ENCODE measurements around the gene FTH1. TPM values are rescaled to one million over a fixed set of nuclear protein-coding genes. Genes with fewer than 3 reads are reported as not detected.

The FTH1 gene
- total and polyA plus RNA-seq, 2 of the 13 experiments (the other 11 are each of a cell fraction or from before 2014, with no cell fraction given), result 607 to 760 TPM

DNA sequence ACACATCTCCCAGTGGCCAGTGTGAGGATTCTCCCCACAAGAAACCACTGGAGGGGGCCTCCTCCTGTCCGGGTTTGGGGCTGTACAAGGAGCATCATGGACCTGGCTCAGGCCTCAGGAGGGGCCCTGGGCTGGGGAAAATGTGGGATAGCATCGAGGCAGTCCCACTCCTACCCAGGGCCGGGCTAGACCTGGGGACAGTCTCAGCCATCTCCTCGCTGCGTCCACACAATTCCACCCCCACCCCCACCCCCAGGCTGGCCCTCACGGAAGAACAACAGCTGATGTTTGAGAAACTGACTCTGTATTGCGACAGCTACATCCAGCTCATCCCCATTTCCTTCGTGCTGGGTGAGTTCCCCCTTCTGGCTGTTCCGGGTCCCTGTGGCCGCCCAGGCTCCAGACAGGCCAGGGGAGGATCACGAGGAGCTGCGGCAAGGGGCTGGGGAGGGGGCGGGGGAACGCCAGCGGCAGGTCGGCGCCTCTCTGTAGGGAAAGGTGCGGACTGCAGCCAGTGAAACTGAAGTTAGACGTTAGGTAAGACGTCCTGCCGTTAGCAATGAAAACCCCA is 12.5 kb downstream of the FTH1 start:
- H3K9ac ChIP-seq (ENCODE audit: insufficient read depth, low read depth, low read length), result no peak overlapping the region
- peak; percentile 65 for ATAC-seq
- TF ChIP-seq PITX1 (CRISPR knock-in tag; IDR thresholded peaks at IDR 0.05), result no peak
- TF ChIP-seq ZNF263 (CRISPR knock-in tag; IDR thresholded peaks at IDR 0.05), result 0 out of 2 replicates have a peak, but pooled peaks have one; percentile 32
- no peak for TF ChIP-seq ARID2 (CRISPR knock-in tag; IDR thresholded peaks at IDR 0.05; ENCODE audit: borderline replicate concordance)
- no peak for TF ChIP-seq HDAC1 (CRISPR knock-in tag; IDR thresholded peaks at IDR 0.05)
- 0 out of 2 replicates have a peak, but pooled peaks have one; percentile 20 for TF ChIP-seq FOXA3 (CRISPR knock-in tag; IDR thresholded peaks at IDR 0.05)
- no peak for TF ChIP-seq ZMYM4 (CRISPR knock-in tag; IDR thresholded peaks at IDR 0.05)
- no peak for TF ChIP-seq DPF2 (CRISPR knock-in tag; IDR thresholded peaks at IDR 0.05; ENCODE audit: borderline replicate concordance, low read depth)
- TF ChIP-seq FOXC1 (CRISPR knock-in tag; IDR thresholded peaks at IDR 0.05; ENCODE audit: borderline replicate concordance), result no peak
- no peak for TF ChIP-seq ZNF510 (CRISPR knock-in tag; IDR thresholded peaks at IDR 0.05; ENCODE audit: low read depth)
- TF ChIP-seq TEAD2 (CRISPR knock-in tag; IDR thresholded peaks at IDR 0.05), result no peak
- no peak for TF ChIP-seq NRL (CRISPR knock-in tag; IDR thresholded peaks at IDR 0.05; ENCODE audit: borderline replicate concordance)
- no peak for TF ChIP-seq EEA1 (CRISPR knock-in tag; IDR thresholded peaks at IDR 0.05; ENCODE audit: borderline replicate concordance)
- TF ChIP-seq NR1H2 (CRISPR knock-in tag; IDR thresholded peaks at IDR 0.05; ENCODE audit: borderline replicate concordance, low read depth), result no peak
- TF ChIP-seq ZNF10 (CRISPR knock-in tag; IDR thresholded peaks at IDR 0.05; ENCODE audit: borderline replicate concordance, low read depth), result no peak
- TF ChIP-seq ELF4 (CRISPR knock-in tag; IDR thresholded peaks at IDR 0.05; ENCODE audit: borderline replicate concordance), result no peak
- TF ChIP-seq POGZ (CRISPR knock-in tag; IDR thresholded peaks at IDR 0.05), result no peak
- TF ChIP-seq ZNF33A (CRISPR knock-in tag; IDR thresholded peaks at IDR 0.05; ENCODE audit: borderline replicate concordance), result no peak
- no peak for TF ChIP-seq NBN (conservative IDR thresholded peaks at IDR 0.05)
- TF ChIP-seq, protein P1, sequence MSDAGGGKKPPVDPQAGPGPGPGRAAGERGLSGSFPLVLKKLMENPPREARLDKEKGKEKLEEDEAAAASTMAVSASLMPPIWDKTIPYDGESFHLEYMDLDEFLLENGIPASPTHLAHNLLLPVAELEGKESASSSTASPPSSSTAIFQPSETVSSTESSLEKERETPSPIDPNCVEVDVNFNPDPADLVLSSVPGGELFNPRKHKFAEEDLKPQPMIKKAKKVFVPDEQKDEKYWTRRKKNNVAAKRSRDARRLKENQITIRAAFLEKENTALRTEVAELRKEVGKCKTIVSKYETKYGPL (CRISPR knock-in tag; IDR thresholded peaks at IDR 0.05), result no peak
- TF ChIP-seq SNRNP70 (IDR thresholded peaks at IDR 0.05; ENCODE audit: low read depth, low read length), result no peak
- TF ChIP-seq, protein P2, sequence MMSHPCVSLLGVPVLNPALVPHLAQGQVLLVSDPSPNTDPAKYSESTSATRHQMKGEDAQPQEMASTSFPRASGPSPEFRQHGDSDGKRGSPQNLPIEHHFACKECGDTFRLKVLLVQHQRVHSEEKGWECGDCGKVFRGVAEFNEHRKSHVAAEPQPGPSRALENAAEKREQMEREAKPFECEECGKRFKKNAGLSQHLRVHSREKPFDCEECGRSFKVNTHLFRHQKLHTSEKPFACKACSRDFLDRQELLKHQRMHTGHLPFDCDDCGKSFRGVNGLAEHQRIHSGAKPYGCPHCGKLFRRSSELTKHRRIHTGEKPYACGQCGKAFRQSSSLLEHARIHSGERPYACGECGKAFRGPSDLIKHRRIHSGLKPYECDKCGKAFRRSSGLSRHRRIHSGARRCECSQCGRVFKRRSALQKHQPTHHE (CRISPR knock-in tag; IDR thresholded peaks at IDR 0.05; ENCODE audit: borderline replicate concordance), result no peak
- TF ChIP-seq SMYD3 (CRISPR knock-in tag; IDR thresholded peaks at IDR 0.05), result no peak
- TF ChIP-seq, protein P3, sequence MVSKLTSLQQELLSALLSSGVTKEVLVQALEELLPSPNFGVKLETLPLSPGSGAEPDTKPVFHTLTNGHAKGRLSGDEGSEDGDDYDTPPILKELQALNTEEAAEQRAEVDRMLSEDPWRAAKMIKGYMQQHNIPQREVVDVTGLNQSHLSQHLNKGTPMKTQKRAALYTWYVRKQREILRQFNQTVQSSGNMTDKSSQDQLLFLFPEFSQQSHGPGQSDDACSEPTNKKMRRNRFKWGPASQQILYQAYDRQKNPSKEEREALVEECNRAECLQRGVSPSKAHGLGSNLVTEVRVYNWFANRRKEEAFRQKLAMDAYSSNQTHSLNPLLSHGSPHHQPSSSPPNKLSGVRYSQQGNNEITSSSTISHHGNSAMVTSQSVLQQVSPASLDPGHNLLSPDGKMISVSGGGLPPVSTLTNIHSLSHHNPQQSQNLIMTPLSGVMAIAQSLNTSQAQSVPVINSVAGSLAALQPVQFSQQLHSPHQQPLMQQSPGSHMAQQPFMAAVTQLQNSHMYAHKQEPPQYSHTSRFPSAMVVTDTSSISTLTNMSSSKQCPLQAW (CRISPR knock-in tag; IDR thresholded peaks at IDR 0.05), result no peak

More for the DNA sequence above, 12.5 kb downstream of the FTH1 start:
- in situ Hi-C loops (cut with HindIII; ENCODE audit: extremely low pct_ligation_motif_present, low pct_unique_long_range_greater_than_20kb) (no loop called here), intact Hi-C loops (cut with micrococcal nuclease; ENCODE audit: unreplicated experiment) (no loop called here)
- Histone ChIP-seq H2AFZ (ENCODE audit: low read length) (no peak overlapping the region), H3K27ac (ENCODE audit: extremely low read length, insufficient read depth, low read length) (no peak overlapping the region), H3K4me2 (ENCODE audit: low read depth, low read length) (peak overlapping the region; percentile 62), H3K36me3 (replicated peaks in 1 of 2; ENCODE audit: control insufficient read depth in 1 of 2, insufficient read depth in 2 of 2, low read length in 2 of 2) (no peaks in the 10 kb centered on the region), H3K4me3 (replicated peaks in 1 of 3; ENCODE audit: insufficient read depth in 1 of 3, low read depth in 2 of 3, low read length in 3 of 3) (peak overlapping the region; percentile 2 to 56 (median 2); a peak in 3 of 6 replicates), H3K27me3 (ENCODE audit: control insufficient read depth in 1 of 2, insufficient read depth in 2 of 2, low read length in 2 of 2) (no peaks in the 10 kb centered on the region), H3K79me2 (ENCODE audit: insufficient read depth, low read length) (no peaks in the 10 kb centered on the region), H4K20me1 (ENCODE audit: insufficient read depth, low read length) (no peaks in the 10 kb centered on the region), H3K4me1 (ENCODE audit: insufficient read depth, low read length) (peaks cover 20% of the 10 kb centered on the region), H3K9me3 (ENCODE audit: low read length) (no peaks in the 10 kb centered on the region)
- BruUV-seq (replicated peaks), result no TSS peak
- peak; percentile 59 for DNase-seq (ENCODE audit: low spot score)
- ChIA-PET CTCF (ENCODE audit: low intra/inter-chr PET ratio, low total read pairs) (interaction anchor here (1.2 kb wide), 1 partner anchor 128 kb away, joined by 3 read pairs; no protein-coding TSS in a partner anchor), POLR2A (interaction anchor here (0.7 to 10.3 kb wide), 12 partner anchors 9 to 167 kb away, joined by 3 to 138 read pairs (median 4); partner anchors contain the start of gene FTH1)
- no peak for FAIRE-seq
- WGBS (ENCODE audit: low lambda C conversion rate), result under 1% methylated on average over 19 of the region's 21 CpGs

All from HepG2 (cell line).